MM.1S (cell line): ENCODE data around the gene NUMB.

Experiments used
- DNase-seq: peaks from one replicate; pipeline ENCODE4 v3.0.0-alpha.2; 2015
- H2AFZ ChIP-seq: fragments of 300-600 bp; sonication (generic); 2 replicates; pipeline ENCODE4 v1.6.0; 2016; ENCODE audit warnings: antibody characterized with exemption, low read length
- H3F3A ChIP-seq: fragments of 300-600 bp; sonication (generic); 2 replicates; pipeline ENCODE4 v1.6.1; 2016; ENCODE audit warnings: mild to moderate bottlenecking, antibody characterized with exemption, low read length, moderate library complexity, mixed read lengths; ENCODE audit not compliant: insufficient read depth
- H3K27ac ChIP-seq: fragments of 300-600 bp; sonication (generic); 2 replicates; pipeline ENCODE4 v1.5.1; 2016; ENCODE audit warnings: mild to moderate bottlenecking, low read length
- H3K27me3 ChIP-seq: fragments of 300-600 bp; sonication (generic); replicated peaks from 2 replicates; pipeline ENCODE4 v1.6.0; 2016; ENCODE audit warnings: low read length; ENCODE audit not compliant: insufficient read depth
- H3K36me3 ChIP-seq: fragments of 300-600 bp; sonication (generic); replicated peaks from 2 replicates; pipeline ENCODE4 v1.6.1; 2016; ENCODE audit warnings: mild to moderate bottlenecking, low read length, mixed read lengths; ENCODE audit not compliant: insufficient read depth
- H3K4me1 ChIP-seq: fragments of 300-600 bp; sonication (generic); 2 replicates; pipeline ENCODE4 v1.6.1; 2016; ENCODE audit warnings: low read length, mixed read lengths
- H3K4me2 ChIP-seq: fragments of 300-600 bp; sonication (generic); 2 replicates; pipeline ENCODE4 v1.6.0; 2016; ENCODE audit warnings: low read depth, low read length
- H3K4me3 ChIP-seq: fragments of 300-600 bp; sonication (generic); 2 replicates; pipeline ENCODE4 v1.5.1; 2016; ENCODE audit warnings: low read length, mixed read lengths
- H3K79me2 ChIP-seq: fragments of 300-600 bp; sonication (generic); 2 replicates; pipeline ENCODE4 v1.6.1; 2016; ENCODE audit warnings: mixed run types, low read length, mixed read lengths
- H3K9ac ChIP-seq: fragments of 300-600 bp; sonication (generic); 2 replicates; pipeline ENCODE4 v1.6.1; 2016; ENCODE audit warnings: low read length, mixed read lengths
- H3K9me2 ChIP-seq: fragments of 300-600 bp; sonication (generic); replicated peaks from 2 replicates; pipeline ENCODE4 v1.6.1; 2016; ENCODE audit warnings: mild to moderate bottlenecking, low read length, mixed read lengths; ENCODE audit not compliant: insufficient read depth
- H3K9me3 ChIP-seq: fragments of 300-600 bp; sonication (generic); replicated peaks from 2 replicates; pipeline ENCODE4 v1.6.1; 2016; ENCODE audit warnings: mild to moderate bottlenecking, low read length, mixed read lengths; ENCODE audit not compliant: insufficient read depth
- H4K20me1 ChIP-seq: fragments of 300-600 bp; sonication (generic); 2 replicates; pipeline ENCODE4 v1.6.1; 2016; ENCODE audit warnings: mild to moderate bottlenecking, low read length, moderate library complexity, mixed read lengths; ENCODE audit not compliant: insufficient read depth
- EZH2 ChIP-seq: fragments of 300-600 bp; sonication (generic); optimal IDR thresholded peaks from 2 replicates; pipeline ENCODE3; 2017; ENCODE audit warnings: low read depth, mild to moderate bottlenecking, antibody characterized with exemption, low read length, mixed read lengths
- EZH2phosphoT487 ChIP-seq: fragments of 300-600 bp; sonication (generic); IDR thresholded peaks from 2 replicates; pipeline ENCODE4 v1.6.1; 2018; ENCODE audit warnings: antibody characterized with exemption, low read length
- TF ChIP-seq, protein P1 (sequence below): fragments of 300-600 bp; sonication (generic); IDR thresholded peaks from 2 replicates; pipeline ENCODE4 v1.5.1; 2016; ENCODE audit warnings: antibody characterized with exemption, low read length, mixed read lengths

Gene NUMB

DNA sequence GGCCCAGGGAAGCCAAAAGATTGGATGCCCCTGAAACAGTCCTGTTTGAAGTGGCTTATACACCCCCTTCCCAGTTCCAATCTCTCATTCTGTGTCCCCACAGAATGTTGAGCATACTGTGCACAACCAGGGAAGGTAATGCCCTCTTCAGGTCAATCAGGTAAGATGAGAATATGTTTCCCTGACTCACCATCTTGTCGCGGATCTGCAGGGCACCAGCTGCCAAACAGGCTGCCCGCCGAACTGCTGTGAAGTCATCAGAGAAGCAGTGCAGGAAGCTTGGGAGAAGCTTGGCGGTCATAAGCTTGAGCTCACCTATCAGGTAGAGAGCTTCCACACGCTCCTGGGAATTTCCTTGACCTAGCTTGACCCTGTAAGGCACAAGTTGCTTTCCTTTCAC is 42.0 kb upstream of the NUMB start:
- no peak overlapping the region for H3K9ac ChIP-seq
- no peaks in the 10 kb centered on the region for H3K9me2 ChIP-seq
- H3K9me3 ChIP-seq = no peaks in the 10 kb centered on the region
- H3K4me1 ChIP-seq = no peaks in the 10 kb centered on the region
- H3K36me3 ChIP-seq = no peaks in the 10 kb centered on the region
- TF ChIP-seq EZH2phosphoT487 = no peak
- TF ChIP-seq, protein P1, sequence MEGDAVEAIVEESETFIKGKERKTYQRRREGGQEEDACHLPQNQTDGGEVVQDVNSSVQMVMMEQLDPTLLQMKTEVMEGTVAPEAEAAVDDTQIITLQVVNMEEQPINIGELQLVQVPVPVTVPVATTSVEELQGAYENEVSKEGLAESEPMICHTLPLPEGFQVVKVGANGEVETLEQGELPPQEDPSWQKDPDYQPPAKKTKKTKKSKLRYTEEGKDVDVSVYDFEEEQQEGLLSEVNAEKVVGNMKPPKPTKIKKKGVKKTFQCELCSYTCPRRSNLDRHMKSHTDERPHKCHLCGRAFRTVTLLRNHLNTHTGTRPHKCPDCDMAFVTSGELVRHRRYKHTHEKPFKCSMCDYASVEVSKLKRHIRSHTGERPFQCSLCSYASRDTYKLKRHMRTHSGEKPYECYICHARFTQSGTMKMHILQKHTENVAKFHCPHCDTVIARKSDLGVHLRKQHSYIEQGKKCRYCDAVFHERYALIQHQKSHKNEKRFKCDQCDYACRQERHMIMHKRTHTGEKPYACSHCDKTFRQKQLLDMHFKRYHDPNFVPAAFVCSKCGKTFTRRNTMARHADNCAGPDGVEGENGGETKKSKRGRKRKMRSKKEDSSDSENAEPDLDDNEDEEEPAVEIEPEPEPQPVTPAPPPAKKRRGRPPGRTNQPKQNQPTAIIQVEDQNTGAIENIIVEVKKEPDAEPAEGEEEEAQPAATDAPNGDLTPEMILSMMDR = no peak
- no peak for TF ChIP-seq EZH2
- no peaks in the 10 kb centered on the region for H3K79me2 ChIP-seq
- H3K4me3 ChIP-seq = no peak overlapping the region
- H2AFZ ChIP-seq = no peak overlapping the region
- no peak overlapping the region for H3K27ac ChIP-seq
- no peak overlapping the region for H3K4me2 ChIP-seq
- H3K27me3 ChIP-seq = no peaks in the 10 kb centered on the region
- H3F3A ChIP-seq = no peaks in the 10 kb centered on the region
- no peak for DNase-seq
- no peaks in the 10 kb centered on the region for H4K20me1 ChIP-seq

DNA sequence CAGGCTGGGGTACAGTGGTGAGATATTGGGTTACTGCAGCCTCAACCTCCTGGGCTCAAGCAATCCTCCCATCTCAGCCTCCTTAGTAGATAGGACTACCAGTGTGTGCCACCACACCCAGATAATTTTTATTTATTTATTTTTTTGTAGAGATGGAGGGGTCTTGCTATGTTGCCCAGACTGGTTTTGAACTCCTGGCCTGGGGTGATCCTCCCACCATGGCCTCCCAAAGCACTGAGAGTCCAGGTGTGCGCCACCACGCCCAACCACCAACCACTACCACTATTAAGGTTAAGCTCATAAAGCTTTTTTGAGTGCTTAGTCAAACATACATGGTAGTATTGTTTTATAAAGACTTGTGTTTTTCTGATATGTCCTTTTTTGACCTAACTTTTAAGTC is 36.2 kb upstream of the NUMB start:
- no peaks in the 10 kb centered on the region for H3K27me3 ChIP-seq
- peaks cover 11% of the 10 kb centered on the region for H3K79me2 ChIP-seq
- H2AFZ ChIP-seq = no peak overlapping the region
- no peak overlapping the region for H3K9ac ChIP-seq
- H3K9me3 ChIP-seq = no peaks in the 10 kb centered on the region
- no peaks in the 10 kb centered on the region for H3K9me2 ChIP-seq
- no peak for TF ChIP-seq EZH2
- H3K4me2 ChIP-seq = no peak overlapping the region
- H4K20me1 ChIP-seq = no peaks in the 10 kb centered on the region
- no peak overlapping the region for H3K4me3 ChIP-seq
- no peaks in the 10 kb centered on the region for H3K4me1 ChIP-seq
- no peaks in the 10 kb centered on the region for H3K36me3 ChIP-seq
- H3F3A ChIP-seq = no peaks in the 10 kb centered on the region
- H3K27ac ChIP-seq = no peak overlapping the region
- no peak for DNase-seq

DNA sequence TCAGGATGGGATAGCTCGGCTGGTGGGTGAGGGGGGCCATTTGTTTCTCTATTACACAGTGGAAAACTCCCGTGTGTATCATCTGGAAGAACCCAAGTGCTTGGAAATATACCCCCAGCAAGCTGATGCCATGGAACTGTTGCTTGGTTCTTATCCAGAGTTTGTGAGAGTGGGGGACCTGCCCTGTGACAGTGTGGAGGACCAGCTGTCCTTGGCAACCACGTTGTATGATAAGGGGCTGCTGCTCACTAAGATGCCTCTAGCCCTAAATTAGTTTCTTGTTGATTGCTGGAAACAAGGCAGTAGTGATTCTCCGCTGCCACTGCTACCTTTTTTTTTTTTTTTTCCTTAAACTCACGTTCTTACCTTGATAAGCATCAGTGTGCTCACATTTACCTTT is 34.3 kb upstream of the NUMB start:
- Histone ChIP-seq H2AFZ (no peak overlapping the region), H3K9me2 (no peaks in the 10 kb centered on the region), H3K9ac (no peak overlapping the region), H3K4me3 (no peak overlapping the region), H3K4me1 (no peaks in the 10 kb centered on the region), H3K36me3 (no peaks in the 10 kb centered on the region), H3F3A (no peaks in the 10 kb centered on the region), H3K9me3 (no peaks in the 10 kb centered on the region), H4K20me1 (no peaks in the 10 kb centered on the region), H3K79me2 (peaks cover 11% of the 10 kb centered on the region), H3K27me3 (no peaks in the 10 kb centered on the region), H3K4me2 (no peak overlapping the region), H3K27ac (no peak overlapping the region)
- DNase-seq = no peak
- no peak for TF ChIP-seq EZH2
- TF ChIP-seq, protein P1 = no peak
- no peak for TF ChIP-seq EZH2phosphoT487

DNA sequence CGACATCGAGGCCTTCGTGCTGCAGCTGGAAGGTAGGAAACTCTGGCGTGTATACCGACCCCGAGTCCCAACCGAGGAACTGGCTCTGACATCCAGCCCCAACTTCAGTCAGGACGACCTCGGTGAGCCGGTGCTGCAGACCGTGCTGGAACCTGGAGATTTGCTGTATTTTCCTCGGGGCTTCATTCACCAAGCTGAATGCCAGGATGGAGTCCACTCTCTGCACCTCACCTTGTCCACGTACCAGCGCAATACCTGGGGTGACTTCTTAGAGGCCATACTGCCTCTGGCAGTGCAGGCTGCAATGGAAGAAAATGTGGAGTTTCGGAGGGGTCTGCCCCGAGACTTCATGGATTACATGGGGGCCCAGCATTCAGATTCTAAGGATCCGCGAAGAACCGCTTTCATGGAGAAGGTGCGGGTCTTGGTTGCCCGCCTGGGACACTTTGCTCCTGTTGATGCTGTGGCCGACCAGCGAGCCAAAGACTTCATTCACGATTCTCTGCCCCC is 33.8 kb upstream of the NUMB start:
- H3F3A ChIP-seq = no peaks in the 10 kb centered on the region
- no peaks in the 10 kb centered on the region for H4K20me1 ChIP-seq
- DNase-seq = no peak
- no peaks in the 10 kb centered on the region for H3K36me3 ChIP-seq
- H3K27me3 ChIP-seq = no peaks in the 10 kb centered on the region
- no peaks in the 10 kb centered on the region for H3K4me1 ChIP-seq
- TF ChIP-seq, protein P1 = no peak
- no peak for TF ChIP-seq EZH2
- no peak for TF ChIP-seq EZH2phosphoT487
- H3K9me3 ChIP-seq = no peaks in the 10 kb centered on the region
- H3K4me3 ChIP-seq = no peak overlapping the region; the same call in 1 of the 2 replicates
- H3K79me2 ChIP-seq = peaks cover 11% of the 10 kb centered on the region
- no peak overlapping the region for H3K27ac ChIP-seq
- H3K9me2 ChIP-seq = no peaks in the 10 kb centered on the region
- no peak overlapping the region for H2AFZ ChIP-seq
- H3K9ac ChIP-seq = no peak overlapping the region
- H3K4me2 ChIP-seq = peak overlapping the region; percentile 82; the same call in 1 of the 2 replicates
